ENCODE data around the gene LOXL1.

DNA sequence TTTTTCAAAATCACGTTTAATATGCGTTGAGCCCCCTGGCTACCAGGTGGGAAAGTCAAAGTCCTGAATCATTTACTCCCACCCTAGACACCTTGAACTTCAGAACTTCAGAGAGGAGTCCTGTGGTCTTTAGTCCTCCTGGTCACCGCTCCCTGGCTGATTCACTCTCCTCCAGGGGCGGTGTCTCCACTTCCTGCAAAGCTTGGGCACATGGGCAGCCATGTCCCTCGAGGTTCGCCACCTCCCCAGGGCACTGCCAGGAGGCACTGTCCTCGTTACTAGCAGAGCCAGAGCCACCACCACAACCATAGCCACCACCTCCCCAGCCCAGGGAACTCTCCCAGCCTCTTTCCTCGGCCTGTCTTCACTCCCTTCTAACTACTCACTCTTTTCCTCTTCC, 31.0 kb downstream of the LOXL1 start:
- TF ChIP-seq POLR2A (IDR thresholded peaks at IDR 0.05): no peak
- TF ChIP-seq POLR2AphosphoS5 (IDR thresholded peaks at IDR 0.05): no peak
- TF ChIP-seq, protein P1, sequence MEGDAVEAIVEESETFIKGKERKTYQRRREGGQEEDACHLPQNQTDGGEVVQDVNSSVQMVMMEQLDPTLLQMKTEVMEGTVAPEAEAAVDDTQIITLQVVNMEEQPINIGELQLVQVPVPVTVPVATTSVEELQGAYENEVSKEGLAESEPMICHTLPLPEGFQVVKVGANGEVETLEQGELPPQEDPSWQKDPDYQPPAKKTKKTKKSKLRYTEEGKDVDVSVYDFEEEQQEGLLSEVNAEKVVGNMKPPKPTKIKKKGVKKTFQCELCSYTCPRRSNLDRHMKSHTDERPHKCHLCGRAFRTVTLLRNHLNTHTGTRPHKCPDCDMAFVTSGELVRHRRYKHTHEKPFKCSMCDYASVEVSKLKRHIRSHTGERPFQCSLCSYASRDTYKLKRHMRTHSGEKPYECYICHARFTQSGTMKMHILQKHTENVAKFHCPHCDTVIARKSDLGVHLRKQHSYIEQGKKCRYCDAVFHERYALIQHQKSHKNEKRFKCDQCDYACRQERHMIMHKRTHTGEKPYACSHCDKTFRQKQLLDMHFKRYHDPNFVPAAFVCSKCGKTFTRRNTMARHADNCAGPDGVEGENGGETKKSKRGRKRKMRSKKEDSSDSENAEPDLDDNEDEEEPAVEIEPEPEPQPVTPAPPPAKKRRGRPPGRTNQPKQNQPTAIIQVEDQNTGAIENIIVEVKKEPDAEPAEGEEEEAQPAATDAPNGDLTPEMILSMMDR (IDR thresholded peaks at IDR 0.05): no peak

All from suprapubic skin (tissue), 4 donors.